T-cell (primary cell): ENCODE results near the gene MAPKAPK2. TPM values are rescaled to one million over a fixed set of nuclear protein-coding genes. Genes with fewer than 3 reads are reported as not detected.
A peak's percentile ranks its signal among the peaks of the same experiment; 100 is the strongest.

Experiments used
- ATAC-seq, 4 experiments: fragments of 200-7000 bp in 3 of 4; fragments of 150-1000 bp in 1 of 4; cut with Tn5 transposase; replicated peaks in 1 of 4; 1 replicate in 3 of 4; 2 replicates in 1 of 4; pipeline ENCODE4 v1.10.0; 2021; ENCODE audit warnings: moderate library complexity in 3 of 4, mild to moderate bottlenecking in 2 of 4, moderate number of reproducible peaks in 1 of 4
- CTCF ChIA-PET, 2 donors: fragments of 300-600 bp; sonication (Branson Sonifier 250); formaldehyde crosslinking; loops; one replicate each; lab custom pipeline; 2022; ENCODE audit warnings: antibody characterized with exemption in 2 of 2; lab: Charles Lee
- POLR2A ChIA-PET, 2 donors: fragments of 300-600 bp; sonication (Branson Sonifier 250); formaldehyde crosslinking; loops; one replicate each; lab custom pipeline; 2022; ENCODE audit warnings: antibody characterized with exemption in 2 of 2; lab: Charles Lee
- DNase-seq, 35 experiments: peaks; one replicate each; pipeline versions ENCODE4 v3.0.0 to v3.0.0-alpha.2; 2013 to 2023
- H3K27ac ChIP-seq: one replicate; pipeline ENCODE4 v1.5.1; 2013; ENCODE audit warnings: low read length
- H3K27me3 ChIP-seq, 2 experiments: replicated peaks in 1 of 2; 1 replicate in 1 of 2; 2 replicates in 1 of 2; pipeline versions ENCODE4 v1.6.1 to v1.7.0; 2013; ENCODE audit warnings: low read length in 1 of 2, mixed read lengths in 1 of 2; ENCODE audit not compliant: control insufficient read depth in 2 of 2, insufficient read depth in 2 of 2; ENCODE audit errors: extremely low read depth in 1 of 2
- H3K36me3 ChIP-seq, 2 donors: 1 replicate in 1 of 2; 2 replicates in 1 of 2; pipeline versions ENCODE4 v1.6.1 to v1.7.0; 2013; ENCODE audit warnings: low read length in 1 of 2; ENCODE audit not compliant: control insufficient read depth in 2 of 2, insufficient read depth in 1 of 2; ENCODE audit errors: extremely low read depth in 1 of 2
- H3K4me1 ChIP-seq, 2 experiments: 1 replicate in 1 of 2; 2 replicates in 1 of 2; pipeline versions ENCODE4 v1.6.1 to v1.7.0; 2013; ENCODE audit warnings: low read length in 2 of 2, mixed read lengths in 1 of 2; ENCODE audit not compliant: insufficient read depth in 2 of 2, control insufficient read depth in 1 of 2; ENCODE audit errors: extremely low read depth in 1 of 2
- H3K4me3 ChIP-seq, 2 donors: 1 replicate in 1 of 2; 2 replicates in 1 of 2; pipeline versions ENCODE4 v1.5.1 to v1.7.0; 2013; ENCODE audit warnings: mild to moderate bottlenecking in 2 of 2, low read length in 1 of 2, moderate library complexity in 1 of 2; ENCODE audit not compliant: control insufficient read depth in 1 of 2; ENCODE audit errors: extremely low read depth in 1 of 2
- H3K9me3 ChIP-seq: 2 replicates; pipeline ENCODE4 v1.7.0; 2013
- H3K27ac Mint-ChIP-seq, 2 donors: one replicate each; pipeline ENCODE4 v1.8.0; 2020 to 2021; ENCODE audit warnings: mild to moderate bottlenecking in 2 of 2, mixed read lengths in 2 of 2
- H3K27me3 Mint-ChIP-seq, 2 donors: one replicate each; pipeline ENCODE4 v1.8.0; 2021 to 2022; ENCODE audit warnings: mixed read lengths in 2 of 2
- H3K36me3 Mint-ChIP-seq: one replicate; pipeline ENCODE4 v1.8.0; 2021; ENCODE audit warnings: mixed read lengths
- H3K4me1 Mint-ChIP-seq, 3 donors: one replicate each; pipeline ENCODE4 v1.8.0; 2020 to 2022; ENCODE audit warnings: mixed read lengths in 3 of 3, mild to moderate bottlenecking in 1 of 3
- H3K4me3 Mint-ChIP-seq, 3 donors: one replicate each; pipeline ENCODE4 v1.8.0; 2020 to 2022; ENCODE audit warnings: mild to moderate bottlenecking in 3 of 3, mixed read lengths in 3 of 3, moderate library complexity in 3 of 3
- H3K9me3 Mint-ChIP-seq, 3 donors: one replicate each; pipeline ENCODE4 v1.8.0; 2020 to 2022; ENCODE audit warnings: mixed read lengths in 3 of 3
- WGBS: methylation state at CpG from one replicate; pipeline ENCODE4 v1.1.5; 2013; ENCODE audit warnings: missing lambda C conversion rate; ENCODE audit not compliant: insufficient coverage; 5-methylcytosine and 5-hydroxymethylcytosine counted together
- total RNA-seq, 35 experiments: library from RNA in 6 of 35; stranded (reverse) in 6 of 35; fragments of 120-200 nt in 1 of 35; gene quantifications; one replicate each; pipeline versions ENCODE4 v1.2.1 to v1.2.4 and lab custom pipeline; 2013 to 2026

Gene MAPKAPK2
- total RNA-seq, 5 donors from 2014 or later (not counting 1 experiment from before 2014, with no cell fraction given): 64.3 to 117 (median 78.4) TPM

DNA sequence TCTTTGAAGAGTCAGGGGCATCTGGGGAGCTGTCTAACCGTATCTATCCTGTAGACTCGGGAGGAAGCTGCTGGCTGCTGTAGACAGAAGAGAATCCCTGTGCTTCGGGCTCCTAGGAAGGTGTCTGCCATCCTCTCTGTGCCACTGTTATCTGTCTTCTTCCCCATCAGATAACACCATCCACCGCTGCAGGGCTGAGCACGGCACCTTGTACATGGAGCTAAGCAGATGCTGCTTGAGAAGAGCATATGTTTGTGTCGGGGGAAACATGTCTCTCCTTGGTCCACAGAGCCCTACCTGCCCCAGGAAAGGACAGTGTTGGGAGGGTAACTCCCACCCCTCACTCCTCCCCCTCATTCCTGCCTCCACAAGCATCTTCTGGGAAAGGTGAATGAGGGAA, 1.4 kb upstream of the MAPKAPK2 start:
- Histone ChIP-seq H3K4me1 (peaks cover 10 to 23% of the 10 kb centered on the region in 2 experiments), H3K4me3 (no peak overlapping the region)
- CTCF ChIA-PET: interaction anchor here (0.8 to 1.4 kb wide), 3 partner anchors 19 to 229 kb away, joined by 3 to 5 read pairs (median 3); partner anchors contain the start of gene EIF2D (in 1 of the 2)

DNA sequence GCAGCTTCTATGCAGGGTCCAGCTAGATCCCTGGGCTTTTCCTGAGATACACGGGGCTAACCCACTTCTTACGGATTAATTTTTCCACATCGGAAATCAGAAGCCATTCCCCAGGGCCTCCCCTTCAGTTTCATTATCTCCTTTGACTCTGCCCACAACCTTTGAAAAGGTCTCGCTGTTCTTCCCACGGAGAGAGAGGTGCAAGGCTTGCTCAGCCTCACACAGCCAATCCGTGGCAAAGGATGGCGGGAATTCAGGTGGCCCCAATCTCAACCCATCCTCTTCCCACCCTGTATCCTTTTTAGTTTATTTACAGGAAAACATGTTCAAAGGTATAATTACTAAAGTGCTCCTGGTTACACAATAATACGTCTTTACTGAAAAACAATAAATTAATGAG, 702 bp upstream of the MAPKAPK2 start:
- Mint-ChIP-seq H3K27me3 (peaks cover 0 to 6% of the 10 kb centered on the region in 2 donors), H3K4me1 (peaks cover 31 to 42% (median 33%) of the 10 kb centered on the region in 3 donors), H3K36me3 (no peaks in the 10 kb centered on the region), H3K4me3 (peak overlapping the region; percentile 75 to 80 (median 76)), H3K27ac (no peak overlapping the region), H3K9me3 (no peaks in the 10 kb centered on the region)
- ChIA-PET POLR2A (interaction anchor here in 1 of 2 donors (0.7 kb wide), 2 partner anchors 8 to 1214 kb away, joined by 4 read pairs; no protein-coding TSS in a partner anchor), CTCF (interaction anchor here (0.6 to 1.3 kb wide), 5 partner anchors 72 to 229 kb away, joined by 3 to 4 read pairs (median 3); partner anchors contain the start of gene EIF2D (in 1 of the 2))
- no peak for DNase-seq
- no peak overlapping the region for H3K27ac ChIP-seq
- no peak for ATAC-seq
- no peaks in the 10 kb centered on the region for H3K9me3 ChIP-seq
- WGBS: 66% methylated on average over 3 of the region's 8 CpGs
- H3K36me3 ChIP-seq: no peaks in the 10 kb centered on the region
- H3K4me3 ChIP-seq: no peak overlapping the region
- peaks cover 10 to 30% of the 10 kb centered on the region in 2 experiments for H3K4me1 ChIP-seq
- H3K27me3 ChIP-seq: peaks cover 0 to 14% of the 10 kb centered on the region in 2 experiments

More for the DNA sequence above, 1.4 kb upstream of the MAPKAPK2 start:
- Histone ChIP-seq H3K9me3 (no peaks in the 10 kb centered on the region), H3K27me3 (peaks cover 0 to 14% of the 10 kb centered on the region in 2 experiments), H3K36me3 (no peaks in the 10 kb centered on the region), H3K27ac (no peak overlapping the region)
- Mint-ChIP-seq H3K36me3 (no peaks in the 10 kb centered on the region), H3K27me3 (peaks cover 0 to 6% of the 10 kb centered on the region in 2 donors), H3K4me1 (peaks cover 26 to 40% (median 29%) of the 10 kb centered on the region in 3 donors), H3K9me3 (no peaks in the 10 kb centered on the region), H3K27ac (no peak overlapping the region), H3K4me3 (no peak overlapping the region)
- no peak for DNase-seq
- ATAC-seq: no peak
- WGBS: no CpG with 5 or more reads among the region's 6 CpGs
- POLR2A ChIA-PET: no interaction called here

DNA sequence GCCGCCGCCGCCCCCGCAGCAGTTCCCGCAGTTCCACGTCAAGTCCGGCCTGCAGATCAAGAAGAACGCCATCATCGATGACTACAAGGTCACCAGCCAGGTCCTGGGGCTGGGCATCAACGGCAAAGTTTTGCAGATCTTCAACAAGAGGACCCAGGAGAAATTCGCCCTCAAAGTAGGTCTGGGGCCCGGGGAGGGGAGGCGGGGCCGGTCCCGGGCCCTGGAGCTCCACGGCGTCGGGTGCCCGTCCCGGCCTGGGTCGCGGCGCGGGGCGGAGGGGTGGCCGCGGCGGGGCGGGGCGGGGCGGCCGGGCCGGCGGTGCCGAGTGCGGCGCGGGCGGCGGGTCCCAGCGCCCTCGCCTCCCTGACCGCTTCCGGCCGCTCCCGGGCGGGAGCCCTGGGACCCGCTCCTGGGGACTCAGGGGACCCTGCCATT, 646 bp downstream of the MAPKAPK2 start:
- H3K4me1 ChIP-seq: peaks cover 10 to 40% of the 10 kb centered on the region in 2 experiments
- H3K9me3 Mint-ChIP-seq: no peaks in the 10 kb centered on the region
- CTCF ChIA-PET: no interaction called here

DNA sequence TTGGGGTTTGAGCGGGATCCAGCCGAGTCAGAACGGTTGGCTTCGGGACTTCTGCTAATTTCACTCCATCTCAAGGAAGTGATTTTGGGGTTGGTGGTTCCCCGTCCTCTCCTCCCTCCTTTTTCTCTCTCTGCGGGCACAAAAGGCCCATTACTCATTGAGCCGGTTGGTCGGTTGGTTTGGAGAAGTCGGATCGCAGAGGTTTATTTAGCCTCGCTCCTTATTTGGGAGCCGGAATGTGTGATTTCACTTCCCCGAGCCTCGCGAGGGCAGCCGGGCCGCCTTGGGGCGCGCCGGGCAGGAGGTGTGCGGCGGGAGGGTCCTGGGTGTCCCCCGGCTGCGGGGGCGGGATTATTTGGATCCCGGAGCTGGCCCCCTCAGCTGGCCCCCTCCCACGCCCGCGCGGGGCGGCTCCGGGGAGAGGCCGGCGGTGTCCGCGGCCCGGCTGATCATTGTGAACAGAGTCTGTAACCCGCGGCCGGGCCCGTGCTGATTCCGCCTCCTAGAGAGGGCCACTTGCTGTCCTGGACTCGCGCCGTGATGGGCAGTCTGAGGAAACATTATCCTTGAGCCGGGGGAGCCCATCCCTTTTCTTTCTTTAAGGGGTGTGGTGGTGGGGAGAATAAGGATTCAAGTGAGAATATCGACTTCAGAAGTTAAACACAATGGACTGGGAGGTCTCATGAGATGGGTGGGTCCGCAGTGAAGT, 1.2 kb downstream of the MAPKAPK2 start:
- Histone ChIP-seq H3K27me3 (peaks cover 0 to 14% of the 10 kb centered on the region in 2 experiments), H3K4me1 (peaks cover 10 to 46% of the 10 kb centered on the region in 2 experiments), H3K4me3 (peak overlapping the region; percentile 92 to 99), H3K27ac (peak overlapping the region; percentile 88), H3K9me3 (no peaks in the 10 kb centered on the region), H3K36me3 (peaks cover 0 to 4% of the 10 kb centered on the region in 2 donors)
- H3K4me1 Mint-ChIP-seq: peaks cover 48 to 54% (median 53%) of the 10 kb centered on the region in 3 donors
- peak overlapping the region; percentile 97 to 99 (median 99) for H3K4me3 Mint-ChIP-seq
- DNase-seq (peak in 34 of 35 experiments; percentile 3 to 71 (median 31)), ATAC-seq (peak; percentile 40 to 49 (median 46))
- no peaks in the 10 kb centered on the region for H3K36me3 Mint-ChIP-seq
- H3K27ac Mint-ChIP-seq: peak overlapping the region; percentile 97
- POLR2A ChIA-PET: interaction anchor here in 1 of 2 donors (0.7 kb wide), 1 partner anchor 36 kb away, joined by 3 read pairs; no protein-coding TSS in a partner anchor
- no peaks in the 10 kb centered on the region for H3K9me3 Mint-ChIP-seq
- H3K27me3 Mint-ChIP-seq: peaks cover 0 to 2% of the 10 kb centered on the region in 2 donors
- 0% methylated on average over 38 of the region's 48 CpGs for WGBS
- CTCF ChIA-PET: interaction anchor here in 1 of 2 donors (0.6 kb wide), 2 partner anchors 73 to 207 kb away, joined by 3 read pairs; no protein-coding TSS in a partner anchor

More for the DNA sequence above, 646 bp downstream of the MAPKAPK2 start:
- H3K36me3 ChIP-seq: peaks cover 0 to 4% of the 10 kb centered on the region in 2 donors
- no peaks in the 10 kb centered on the region for H3K36me3 Mint-ChIP-seq
- H3K27me3 Mint-ChIP-seq: peaks cover 0 to 2% of the 10 kb centered on the region in 2 donors
- H3K9me3 ChIP-seq: no peaks in the 10 kb centered on the region
- H3K27me3 ChIP-seq: peaks cover 0 to 14% of the 10 kb centered on the region in 2 experiments
- peak overlapping the region; percentile 88 to 89 for H3K27ac Mint-ChIP-seq
- H3K27ac ChIP-seq: peak overlapping the region; percentile 88
- H3K4me3 ChIP-seq: peak overlapping the region; percentile 92 to 99
- H3K4me3 Mint-ChIP-seq: peak overlapping the region; percentile 97 to 99 (median 99)
- WGBS: under 1% methylated on average over 31 of the region's 48 CpGs
- POLR2A ChIA-PET: no interaction called here
- ATAC-seq (peak; percentile 31 to 49 (median 40)), DNase-seq (peak in 16 of 35 experiments; percentile 7 to 52 (median 20))
- peaks cover 43 to 49% (median 47%) of the 10 kb centered on the region in 3 donors for H3K4me1 Mint-ChIP-seq

DNA sequence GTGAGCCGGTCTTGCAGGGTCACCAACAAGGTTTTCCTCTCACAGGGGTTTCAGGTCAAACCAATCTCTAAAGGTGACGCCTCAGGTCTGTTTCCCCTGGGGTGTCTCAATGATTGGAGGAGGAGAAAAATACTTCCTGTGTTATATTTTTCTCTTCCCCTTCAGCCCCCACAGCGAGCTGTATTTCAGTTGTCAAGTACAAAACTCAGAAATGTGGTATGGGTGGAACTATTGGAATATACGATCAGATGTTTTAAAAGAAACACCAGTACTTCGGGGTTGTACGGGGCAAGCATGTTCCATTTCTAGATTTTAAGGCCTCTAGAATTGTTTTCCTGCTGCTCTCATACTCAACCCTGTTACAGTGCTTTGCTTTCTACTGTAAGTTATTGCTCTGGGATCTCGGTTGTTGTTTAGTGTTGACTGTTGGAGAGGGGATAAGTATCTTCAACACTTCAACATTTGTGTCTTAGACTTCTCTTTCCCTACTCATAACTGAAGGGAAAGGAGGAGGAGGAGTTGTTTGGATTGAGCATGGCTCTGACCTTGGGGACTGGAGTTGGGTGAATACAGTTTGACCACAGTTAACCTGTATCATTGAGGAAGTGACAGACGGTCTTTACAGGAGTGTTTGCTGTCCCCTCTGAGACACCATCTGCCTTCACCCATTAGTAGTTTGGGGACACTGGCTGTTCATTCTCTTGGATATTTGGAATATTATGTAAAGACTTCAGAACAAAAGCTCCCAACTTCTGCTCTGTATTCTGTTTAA, 2.0 kb downstream of the MAPKAPK2 start:
- POLR2A ChIA-PET: interaction anchor here in 1 of 2 donors (0.7 kb wide), 1 partner anchor 37 kb away, joined by 3 read pairs; no protein-coding TSS in a partner anchor
- Mint-ChIP-seq H3K27me3 (peaks cover 0 to 2% of the 10 kb centered on the region in 2 donors), H3K9me3 (no peaks in the 10 kb centered on the region), H3K4me1 (peaks cover 55 to 60% (median 60%) of the 10 kb centered on the region in 3 donors), H3K4me3 (peak overlapping the region; percentile 97 to 99 (median 99)), H3K36me3 (no peaks in the 10 kb centered on the region), H3K27ac (peak overlapping the region; percentile 97)
- DNase-seq (peak in 14 of 35 experiments; percentile 9 to 55 (median 22)), ATAC-seq (peak; percentile 35 to 43 (median 40))
- Histone ChIP-seq H3K4me3 (peak overlapping the region; percentile 92 to 99), H3K27ac (peak overlapping the region; percentile 88), H3K4me1 (peaks cover 10 to 51% of the 10 kb centered on the region in 2 experiments), H3K36me3 (peaks cover 0 to 4% of the 10 kb centered on the region in 2 donors), H3K27me3 (peaks cover 0 to 14% of the 10 kb centered on the region in 2 experiments), H3K9me3 (no peaks in the 10 kb centered on the region)
- 0% methylated on average over 1 of the region's 8 CpGs for WGBS
- CTCF ChIA-PET: interaction anchor here in 1 of 2 donors (0.6 kb wide), 2 partner anchors 74 to 207 kb away, joined by 3 read pairs; no protein-coding TSS in a partner anchor
